Posterior vena cava (tissue), 2 donors: ENCODE measurements around the gene FAM107B. TPM values are rescaled to one million over a fixed set of nuclear protein-coding genes. Genes with fewer than 3 reads are reported as not detected.
A peak's percentile ranks its signal among the peaks of the same experiment; 100 is the strongest.
"Not testable (repeated sequence)": the region's sequence is repeated elsewhere in the genome, so short reads cannot be mapped to it uniquely, and the experiment has no call there.

ENCODE experiments used
- DNase-seq: peaks from one replicate; pipeline ENCODE4 v3.0.0-alpha.2; 2020; ENCODE audit warnings: low spot score
- intact Hi-C, 2 donors: fragments of 100-400 bp; cut with DNase I; formaldehyde crosslinking; loops; one replicate each; pipeline versions ENCODE4 v1.14.1 to v1.14.2; 2022 to 2023
- total RNA-seq, 2 donors: library from RNA; stranded (reverse); fragmentation: NEBNext Ultra II Directional; extraction: Animal tissue kit (Norgen Biotek cat#: 25700); gene quantifications; one replicate each; pipeline ENCODE4 v1.2.1, GENCODE V29; 2021
- donor health status: DM: yes; HTN: yes; CAD: no.
- donor health status: DM: yes; HTN: yes; CAD: no.

FAM107B gene
- total RNA-seq, 2 donors from 2014 or later = 23.2 to 28.4 TPM

- intact Hi-C loops = loop anchor here in 1 of 2 donors (1.0 kb wide), 1 partner anchor 30 kb away; no protein-coding TSS in a partner anchor
- no peak for DNase-seq
Measured at GRCh38 chr10:14653271-14654161, 121.2 kb downstream of the FAM107B start.

GRCh38 chr10:14652816-14653215 is 121.9 kb downstream of the FAM107B start:
- DNase-seq = no peak
- intact Hi-C loops = no loop called here

- no peak for DNase-seq
- intact Hi-C loops = no loop called here
Measured at GRCh38 chr10:14652067-14652466, 122.6 kb downstream of the FAM107B start.

DNA sequence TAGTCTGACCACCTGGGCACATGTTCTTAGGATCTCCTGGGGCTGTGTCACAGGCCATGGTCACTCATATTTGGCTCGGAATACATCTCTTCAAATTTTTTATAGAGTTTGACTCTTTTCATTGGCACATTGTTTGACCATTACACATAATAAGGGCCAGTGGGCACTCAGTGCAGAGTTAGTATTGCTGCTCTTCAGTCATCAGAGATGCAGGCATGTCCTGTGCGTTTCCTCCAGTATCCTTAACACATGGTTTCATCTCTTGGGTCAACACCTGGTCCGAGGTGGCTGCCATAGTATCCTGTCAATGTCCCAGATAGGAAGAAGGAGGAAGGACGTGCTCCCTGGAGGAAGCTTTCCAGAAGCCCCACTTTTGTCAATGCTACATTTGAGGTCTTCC is 125.0 kb downstream of the FAM107B start:
- intact Hi-C loops = no loop called here
- no peak for DNase-seq

GRCh38 chr10:14648946-14649345 is 125.8 kb downstream of the FAM107B start:
- DNase-seq = no peak
- intact Hi-C loops = no loop called here

GRCh38 chr10:14648005-14648765 is 126.5 kb downstream of the FAM107B start:
- peak; percentile 84 for DNase-seq
- intact Hi-C loops = no loop called here

DNA sequence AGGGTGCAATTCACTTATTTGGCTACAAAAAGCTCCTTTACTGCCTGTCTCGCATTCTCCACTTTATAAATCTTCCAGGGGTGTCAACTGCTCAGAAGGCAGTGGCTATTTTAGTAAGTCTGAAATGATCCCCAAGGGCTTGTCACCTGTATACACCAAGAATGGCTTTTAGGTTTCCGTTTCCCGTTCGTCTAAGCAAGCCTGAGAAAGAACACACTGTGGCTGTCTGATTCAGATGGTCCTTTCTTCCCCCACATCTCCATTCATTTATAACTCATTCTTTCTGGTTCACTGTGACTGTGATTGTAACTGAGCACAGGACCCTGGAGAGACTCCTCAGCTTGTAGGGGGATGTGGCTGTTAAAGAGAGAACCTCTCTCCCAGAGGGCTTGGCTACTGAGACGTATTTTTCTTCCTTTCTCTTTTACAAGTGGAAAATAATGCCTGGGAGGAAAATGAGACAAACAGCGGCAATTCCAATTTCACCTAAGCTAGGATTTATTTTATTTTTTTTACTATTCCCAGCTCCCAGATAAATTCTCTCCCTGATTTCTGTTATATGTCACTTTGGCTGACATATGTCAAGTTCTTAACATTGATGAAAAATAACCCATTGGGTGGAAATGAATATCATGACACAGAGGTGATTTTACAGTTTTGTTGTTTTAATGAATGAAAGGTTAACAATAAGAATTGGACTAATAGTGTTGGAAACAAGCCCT is 129.3 kb downstream of the FAM107B start:
- no peak for DNase-seq
- intact Hi-C loops = no loop called here

- no peak for DNase-seq
- intact Hi-C loops = loop anchor here in 1 of 2 donors (5.0 kb wide), 1 partner anchor 32 kb away; no protein-coding TSS in a partner anchor
Measured at GRCh38 chr10:14639637-14640036, 135.1 kb downstream of the FAM107B start.

GRCh38 chr10:14635043-14635710 is 139.5 kb downstream of the FAM107B start:
- intact Hi-C loops = no loop called here
- DNase-seq = no peak

GRCh38 chr10:14634572-14634971 is 140.1 kb downstream of the FAM107B start:
- intact Hi-C loops = not testable (repeated sequence)

GRCh38 chr10:14625765-14626525 is 148.8 kb downstream of the FAM107B start:
- no peak for DNase-seq
- intact Hi-C loops = loop anchor here in 1 of 2 donors (5.0 kb wide), 1 partner anchor 414 kb away; no protein-coding TSS in a partner anchor

More at GRCh38 chr10:14634572-14634971, 140.1 kb downstream of the FAM107B start:
- not testable (repeated sequence) for DNase-seq

GRCh38 chr10:14625192-14625631 is 149.5 kb downstream of the FAM107B start:
- intact Hi-C loops = loop anchor here in 1 of 2 donors (5.0 kb wide), 1 partner anchor 413 kb away; no protein-coding TSS in a partner anchor
- no peak for DNase-seq

DNA sequence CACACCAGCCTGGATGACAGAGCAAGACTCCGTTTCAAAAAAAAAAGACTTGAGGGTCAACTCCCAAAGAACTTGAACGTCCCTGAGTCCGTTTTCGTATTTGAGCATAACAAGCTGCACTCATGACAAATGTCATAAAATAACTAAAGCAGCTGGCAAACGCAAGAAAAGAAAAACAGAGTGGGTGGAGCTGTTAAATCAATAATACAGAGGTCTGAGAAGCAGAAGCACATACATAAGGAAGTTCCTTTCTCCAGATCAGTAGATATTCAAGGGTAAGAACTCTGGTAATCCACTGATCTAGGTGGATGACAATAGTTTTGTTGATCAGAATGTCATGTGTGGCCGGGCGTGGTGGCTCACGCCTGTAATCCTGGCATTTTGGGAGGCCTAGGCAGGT is 150.1 kb downstream of the FAM107B start:
- intact Hi-C loops = no loop called here
- DNase-seq = no peak

GRCh38 chr10:14623931-14624330 is 150.8 kb downstream of the FAM107B start:
- intact Hi-C loops = no loop called here
- DNase-seq = no peak

DNA sequence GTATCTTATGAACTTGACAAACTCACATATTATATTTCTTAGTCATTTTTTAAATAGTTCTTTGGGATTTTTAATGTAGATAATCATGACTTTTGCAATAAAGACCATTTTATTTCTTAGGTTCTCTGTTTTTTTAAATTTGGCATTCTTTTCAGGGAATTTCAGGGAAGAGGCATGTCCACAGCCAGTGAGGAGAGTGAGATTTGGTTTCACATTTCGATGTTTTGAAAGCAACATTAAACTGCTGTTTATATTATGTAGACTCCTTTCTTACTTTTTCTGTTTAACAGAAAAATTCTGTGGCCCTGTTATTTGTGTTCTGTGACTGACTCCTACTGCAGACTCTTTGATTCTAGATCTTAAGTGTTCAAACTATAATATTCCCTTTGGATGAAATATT is 153.7 kb downstream of the FAM107B start:
- intact Hi-C loops = no loop called here

DNA sequence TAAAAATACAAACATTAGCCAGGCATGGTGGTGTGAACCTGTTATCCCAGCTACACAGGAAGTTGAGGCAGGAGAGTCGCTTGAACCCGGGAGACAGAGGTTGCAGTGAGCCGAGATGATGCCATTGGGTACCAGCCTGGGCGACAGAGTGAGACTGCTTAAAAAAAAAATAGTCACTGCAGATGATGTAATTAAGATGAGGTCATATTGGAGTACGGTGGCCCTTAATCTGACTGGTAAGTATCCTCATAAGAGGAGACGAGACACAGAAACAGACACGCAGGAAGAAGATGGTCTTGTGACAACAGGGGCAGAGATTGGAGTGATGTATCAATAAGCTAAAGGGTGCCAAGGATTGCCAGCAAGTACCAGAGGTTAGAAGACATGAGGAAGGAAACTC is 156.0 kb downstream of the FAM107B start:
- intact Hi-C loops = no loop called here
- no peak for DNase-seq

More for the DNA sequence above, 153.7 kb downstream of the FAM107B start:
- no peak for DNase-seq

DNA sequence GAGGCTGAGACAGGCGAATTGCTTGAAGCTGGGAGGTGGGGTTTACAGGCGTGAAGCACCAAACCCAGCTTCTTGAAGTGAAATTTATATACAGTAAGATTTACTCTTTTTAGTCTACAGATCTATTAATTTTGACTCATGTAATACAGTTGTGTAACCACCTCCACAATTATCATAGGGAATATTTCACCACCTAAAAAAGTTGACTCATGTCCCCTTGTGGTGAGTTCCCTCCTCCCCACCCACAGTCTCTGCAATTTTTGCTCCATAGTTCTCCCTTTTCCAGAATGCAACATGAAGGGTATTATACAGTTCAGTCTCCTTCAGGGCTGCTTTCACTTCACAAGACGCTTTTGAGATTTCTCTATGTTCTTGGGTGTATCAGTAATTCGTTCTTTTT is 156.8 kb downstream of the FAM107B start:
- intact Hi-C loops = no loop called here
- no peak for DNase-seq
